ENCODE results near the gene ZFYVE16. TPM values are rescaled to one million over a fixed set of nuclear protein-coding genes. Genes with fewer than 3 reads are reported as not detected.
"Not testable (repeated sequence)": the region's sequence is repeated elsewhere in the genome, so short reads cannot be mapped to it uniquely, and the experiment has no call there.

The ZFYVE16 gene
- polyA plus RNA-seq, 3 donors, result 9.4 to 15.8 (median 10.7) TPM

GRCh38 chr5:80387063-80387768 lies 20.6 kb upstream of the ZFYVE16 start:
- H3K27ac ChIP-seq (ENCODE audit: low read depth in 1 of 2, low read length in 2 of 2), result no peak overlapping the region
- H3K9me3 ChIP-seq (replicated peaks in 1 of 2; ENCODE audit: control insufficient read depth in 1 of 2, insufficient read depth in 1 of 2, low read length in 2 of 2), result no peaks in the 10 kb centered on the region

GRCh38 chr5:80389580-80389979 lies 18.3 kb upstream of the ZFYVE16 start:
- H3K4me1 ChIP-seq (ENCODE audit: control insufficient read depth in 1 of 2, insufficient read depth in 2 of 2, low read length in 2 of 2), result peaks cover 6 to 12% of the 10 kb centered on the region in 2 donors
- Mint-ChIP-seq H3K4me1 (peaks cover 21% of the 10 kb centered on the region), H3K27me3 (ENCODE audit: low read depth in 3 of 3) (peaks cover 0 to 1% (median 0%) of the 10 kb centered on the region in 3 donors), H3K36me3 (no peaks in the 10 kb centered on the region), H3K4me3 (peak overlapping the region; percentile 80 to 92), H3K9me3 (peaks cover 0 to 16% (median 8%) of the 10 kb centered on the region in 7 donors), H3K27ac (peak overlapping the region in 4 of 7 donors; percentile 5 to 83 (median 58))
- H4K20me1 ChIP-seq (ENCODE audit: insufficient read depth, low read length), result no peaks in the 10 kb centered on the region
- DNase-seq, result peak in 1 of 3 donors; percentile 11
- peak overlapping the region; percentile 35 for H3K9ac ChIP-seq (ENCODE audit: insufficient read depth, low read length, poor library complexity, severe bottlenecking)
- no peaks in the 10 kb centered on the region for H3K79me2 ChIP-seq (ENCODE audit: insufficient read depth, low read length)
- H3K9me3 ChIP-seq (replicated peaks in 1 of 2; ENCODE audit: control insufficient read depth in 1 of 2, insufficient read depth in 1 of 2, low read length in 2 of 2), result no peaks in the 10 kb centered on the region
- peak overlapping the region; percentile 80 for H2AFZ ChIP-seq (ENCODE audit: insufficient read depth, low read depth, low read length, poor library complexity, severe bottlenecking)
- TF ChIP-seq CTCF (IDR thresholded peaks at IDR 0.05), result no peak
- no peaks in the 10 kb centered on the region for H3K27me3 ChIP-seq (ENCODE audit: control insufficient read depth in 2 of 2, insufficient read depth in 2 of 2, low read length in 2 of 2)
- H3K27ac ChIP-seq (ENCODE audit: low read depth in 1 of 2, low read length in 2 of 2), result no peak overlapping the region
- intact Hi-C loops (cut with micrococcal nuclease), result no loop called here
- no peaks in the 10 kb centered on the region for H3K36me3 ChIP-seq (replicated peaks in 1 of 2; ENCODE audit: control insufficient read depth in 1 of 2, insufficient read depth in 2 of 2, low read length in 2 of 2)
- peak overlapping the region in 2 of 3 experiments; percentile 34 to 73 for H3K4me3 ChIP-seq (replicated peaks in 1 of 3; ENCODE audit: low read depth in 2 of 3, low read length in 3 of 3)
- WGBS (ENCODE audit: insufficient coverage), result 20% methylated on average over 2 of the region's 9 CpGs
- peak overlapping the region; percentile 80 for H3K4me2 ChIP-seq (replicated peaks; ENCODE audit: extremely low read depth, low read length, poor library complexity, severe bottlenecking)

More at GRCh38 chr5:80387063-80387768, 20.6 kb upstream of the ZFYVE16 start:
- no peak overlapping the region for H3K4me3 Mint-ChIP-seq
- DNase-seq, result no peak
- peak overlapping the region in 4 of 7 donors; percentile 7 to 65 (median 22) for H3K27ac Mint-ChIP-seq
- H3K36me3 Mint-ChIP-seq, result no peaks in the 10 kb centered on the region
- no peaks in the 10 kb centered on the region for H3K27me3 Mint-ChIP-seq (ENCODE audit: low read depth in 3 of 3)
- Histone ChIP-seq H3K4me1 (ENCODE audit: control insufficient read depth in 1 of 2, insufficient read depth in 2 of 2, low read length in 2 of 2) (peaks cover 6 to 12% of the 10 kb centered on the region in 2 donors), H3K4me2 (replicated peaks; ENCODE audit: extremely low read depth, low read length, poor library complexity, severe bottlenecking) (no peak overlapping the region), H3K27me3 (ENCODE audit: control insufficient read depth in 2 of 2, insufficient read depth in 2 of 2, low read length in 2 of 2) (no peaks in the 10 kb centered on the region), H3K36me3 (replicated peaks in 1 of 2; ENCODE audit: control insufficient read depth in 1 of 2, insufficient read depth in 2 of 2, low read length in 2 of 2) (no peaks in the 10 kb centered on the region), H3K4me3 (replicated peaks in 1 of 3; ENCODE audit: low read depth in 2 of 3, low read length in 3 of 3) (no peak overlapping the region), H2AFZ (ENCODE audit: insufficient read depth, low read depth, low read length, poor library complexity, severe bottlenecking) (peak overlapping the region; percentile 9), H4K20me1 (ENCODE audit: insufficient read depth, low read length) (no peaks in the 10 kb centered on the region), H3K79me2 (ENCODE audit: insufficient read depth, low read length) (no peaks in the 10 kb centered on the region), H3K9ac (ENCODE audit: insufficient read depth, low read length, poor library complexity, severe bottlenecking) (no peak overlapping the region)
- no peak for TF ChIP-seq CTCF (IDR thresholded peaks at IDR 0.05)
- H3K9me3 Mint-ChIP-seq, result peaks cover 0 to 5% (median under 1%) of the 10 kb centered on the region in 7 donors
- intact Hi-C loops (cut with micrococcal nuclease), result no loop called here
- WGBS (ENCODE audit: insufficient coverage), result no CpG with 5 or more reads among the region's 3 CpGs
- H3K4me1 Mint-ChIP-seq, result peaks cover 21% of the 10 kb centered on the region

- H3K36me3 ChIP-seq (replicated peaks in 1 of 2; ENCODE audit: control insufficient read depth in 1 of 2, insufficient read depth in 2 of 2, low read length in 2 of 2); H3K27me3 Mint-ChIP-seq (ENCODE audit: low read depth in 3 of 3); H3K4me3 ChIP-seq (replicated peaks in 1 of 3; ENCODE audit: low read depth in 2 of 3, low read length in 3 of 3); intact Hi-C loops (cut with micrococcal nuclease); H3K4me3 Mint-ChIP-seq; H3K9me3 ChIP-seq (replicated peaks in 1 of 2; ENCODE audit: control insufficient read depth in 1 of 2, insufficient read depth in 1 of 2, low read length in 2 of 2); H3K27ac ChIP-seq (ENCODE audit: low read depth in 1 of 2, low read length in 2 of 2); H3K36me3 Mint-ChIP-seq; H4K20me1 ChIP-seq (ENCODE audit: insufficient read depth, low read length); H2AFZ ChIP-seq (ENCODE audit: insufficient read depth, low read depth, low read length, poor library complexity, severe bottlenecking); H3K4me2 ChIP-seq (replicated peaks; ENCODE audit: extremely low read depth, low read length, poor library complexity, severe bottlenecking); H3K9ac ChIP-seq (ENCODE audit: insufficient read depth, low read length, poor library complexity, severe bottlenecking); H3K27me3 ChIP-seq (ENCODE audit: control insufficient read depth in 2 of 2, insufficient read depth in 2 of 2, low read length in 2 of 2); DNase-seq; H3K27ac Mint-ChIP-seq; H3K79me2 ChIP-seq (ENCODE audit: insufficient read depth, low read length): not testable (repeated sequence)
- peaks cover 6 to 12% of the 10 kb centered on the region in 2 donors for H3K4me1 ChIP-seq (ENCODE audit: control insufficient read depth in 1 of 2, insufficient read depth in 2 of 2, low read length in 2 of 2)
- 90% methylated on average over 2 of the region's 3 CpGs for WGBS (ENCODE audit: insufficient coverage)
- H3K9me3 Mint-ChIP-seq, result peaks cover 0 to 16% (median 8%) of the 10 kb centered on the region in 7 donors
- peaks cover 21% of the 10 kb centered on the region for H3K4me1 Mint-ChIP-seq
Observed at GRCh38 chr5:80390413-80390812, 17.5 kb upstream of the ZFYVE16 start.

Data from CD14-positive monocyte (primary cell).